ENCODE results near the gene HMX1.

HMX1 gene

DNA sequence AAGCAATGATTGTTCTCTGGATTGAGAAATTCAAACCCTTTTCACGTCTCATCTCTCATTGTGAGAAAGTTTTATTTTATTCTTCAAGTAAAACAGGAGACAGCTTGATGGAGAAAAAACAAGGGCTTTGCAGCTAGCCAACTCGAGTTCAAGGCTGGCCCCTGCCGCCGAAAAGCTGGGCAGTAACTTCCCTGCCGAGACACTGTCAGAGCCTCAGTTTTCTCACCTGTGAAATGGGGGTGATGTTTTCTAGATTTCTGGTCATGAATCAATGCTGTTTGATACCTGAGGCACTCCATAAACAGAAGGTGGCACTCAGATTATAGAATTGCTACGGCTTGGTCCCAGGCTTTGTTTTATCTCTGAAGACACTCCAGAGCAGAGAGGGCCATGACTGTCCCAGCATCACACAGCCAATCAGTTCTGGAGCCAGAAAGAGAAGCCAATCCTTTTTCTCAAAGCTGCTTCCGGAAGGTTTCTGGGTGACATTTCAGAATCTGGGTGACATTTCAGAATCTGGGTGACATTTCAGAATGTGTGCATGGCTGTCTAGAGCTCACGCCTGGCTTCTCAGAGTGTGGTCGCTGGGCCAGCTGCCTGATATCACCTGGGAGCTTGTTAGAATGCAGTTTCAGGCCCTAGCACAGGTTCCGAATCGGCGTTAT is 33.2 kb downstream of the HMX1 start:
- DNase-seq = no peak

DNA sequence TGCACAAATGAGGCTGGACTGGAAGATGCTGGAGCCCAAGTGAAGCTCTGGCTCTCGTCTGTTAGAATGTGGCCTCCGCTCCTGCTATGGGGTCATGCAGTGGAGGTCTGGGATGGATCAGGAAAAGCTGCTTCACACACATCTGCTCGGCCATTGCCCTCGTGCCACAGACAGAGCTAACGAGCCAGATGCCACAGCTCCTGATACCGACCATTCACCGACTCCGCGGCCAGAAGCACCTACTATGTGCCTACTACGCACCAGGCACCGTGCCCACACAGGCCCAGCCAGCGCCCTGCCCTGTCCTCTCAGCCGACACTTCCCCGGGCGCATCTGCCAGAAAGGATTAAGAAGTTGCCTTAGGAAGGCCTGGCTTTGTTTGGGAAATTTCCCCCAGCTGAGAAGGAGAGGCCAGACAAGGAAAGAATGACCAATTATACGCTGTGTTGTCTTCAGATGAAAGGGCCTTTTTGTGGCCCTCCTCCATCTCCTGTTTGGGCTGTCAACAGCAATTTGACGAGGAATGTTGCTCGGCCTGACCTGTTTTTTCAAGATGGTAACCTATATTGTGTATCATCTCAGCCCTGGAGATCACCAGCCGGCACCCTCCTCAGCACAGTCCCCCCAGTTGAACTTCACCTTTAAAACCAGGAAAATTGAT is 34.3 kb downstream of the HMX1 start:
- DNase-seq = no peak

DNA sequence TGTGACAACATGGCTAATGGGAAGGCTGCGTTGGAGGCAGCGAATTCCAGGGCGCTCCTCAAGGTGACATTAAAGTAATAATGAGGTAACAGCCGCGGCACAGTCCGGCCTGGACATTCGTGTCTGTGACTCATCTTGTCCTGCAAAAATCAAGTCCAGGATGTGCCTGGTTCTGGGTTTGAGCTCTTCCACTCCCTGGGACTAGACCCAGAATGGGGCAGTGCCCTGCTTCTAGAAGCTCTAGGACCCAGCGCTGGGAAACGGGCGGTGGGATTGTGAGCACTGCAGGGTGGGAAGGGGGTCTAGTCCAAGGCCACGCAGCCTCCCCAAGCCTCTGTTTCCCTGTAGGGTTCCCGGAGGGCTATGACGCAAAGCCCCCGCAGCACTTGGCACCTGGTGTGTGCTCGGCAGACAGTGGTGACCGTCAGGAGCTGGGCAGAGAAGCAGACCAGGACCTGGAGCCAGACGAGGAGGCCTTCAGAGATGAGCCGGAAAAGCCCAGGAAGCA is 34.9 kb downstream of the HMX1 start:
- DNase-seq = no peak

DNA sequence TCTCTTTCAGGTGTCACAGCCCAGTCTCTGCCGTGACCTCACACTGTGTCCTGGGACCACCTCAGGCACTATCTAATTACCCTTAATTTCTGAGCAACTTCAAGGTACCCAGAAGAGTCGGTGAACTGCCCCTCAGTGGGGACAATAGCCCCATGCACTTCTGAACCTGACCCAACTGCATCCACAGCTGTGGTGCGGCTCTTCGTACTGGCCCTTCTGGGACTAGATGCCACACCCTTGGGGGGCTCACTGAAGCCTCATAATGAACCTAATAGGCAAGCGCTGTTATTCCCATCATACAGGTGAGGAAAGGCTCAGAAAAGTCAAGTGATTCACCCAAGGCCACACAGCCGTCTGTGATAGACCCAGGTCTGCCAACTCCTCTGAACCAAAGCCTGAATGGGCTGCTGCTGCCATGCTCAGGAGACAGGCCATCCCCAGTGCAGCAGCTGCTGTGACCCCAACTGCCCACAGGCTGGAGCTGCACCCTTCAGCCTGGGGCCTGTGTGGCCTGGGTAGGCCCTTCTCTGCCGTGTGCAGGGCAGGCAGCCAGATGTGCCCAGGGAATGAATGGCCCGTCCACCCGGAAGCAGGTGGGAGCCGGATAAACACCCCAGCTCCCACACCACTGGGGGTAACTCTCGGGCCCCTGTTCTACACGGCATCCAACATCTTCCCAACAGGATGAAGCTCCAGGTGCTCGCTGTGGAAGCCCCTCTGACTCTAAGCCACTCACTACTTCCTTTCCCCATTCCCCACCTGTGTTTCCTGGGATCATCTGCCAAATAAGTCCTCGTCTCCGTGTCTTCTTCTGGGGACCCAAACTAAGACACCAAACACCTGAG is 35.9 kb downstream of the HMX1 start:
- DNase-seq = no peak

DNA sequence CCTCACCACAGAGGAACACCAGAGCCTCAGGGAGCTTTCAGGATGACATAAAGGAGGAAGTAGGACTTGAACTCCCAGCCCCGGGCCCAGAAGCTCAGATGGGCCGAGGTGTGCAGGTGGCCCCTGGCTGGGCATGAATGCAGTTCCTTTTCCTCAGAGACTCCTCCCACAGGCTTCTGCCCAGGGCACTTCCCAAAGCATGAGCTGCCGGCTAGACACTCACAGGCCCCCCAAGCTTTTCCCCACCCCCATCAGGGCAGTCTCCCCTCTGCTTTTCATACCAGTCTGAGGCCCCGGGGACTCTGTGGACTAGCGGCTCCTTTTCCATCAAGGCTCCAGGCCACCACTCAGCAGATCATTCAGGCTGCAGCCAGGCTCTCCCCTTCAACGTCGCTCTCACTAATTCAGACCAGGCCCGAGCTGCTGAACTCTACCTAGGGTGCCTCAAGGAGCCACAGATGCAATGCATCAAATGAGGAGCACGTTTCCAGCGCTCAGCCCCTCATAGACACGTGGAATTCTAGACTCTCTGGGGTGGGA is 36.9 kb downstream of the HMX1 start:
- no peak for DNase-seq

DNA sequence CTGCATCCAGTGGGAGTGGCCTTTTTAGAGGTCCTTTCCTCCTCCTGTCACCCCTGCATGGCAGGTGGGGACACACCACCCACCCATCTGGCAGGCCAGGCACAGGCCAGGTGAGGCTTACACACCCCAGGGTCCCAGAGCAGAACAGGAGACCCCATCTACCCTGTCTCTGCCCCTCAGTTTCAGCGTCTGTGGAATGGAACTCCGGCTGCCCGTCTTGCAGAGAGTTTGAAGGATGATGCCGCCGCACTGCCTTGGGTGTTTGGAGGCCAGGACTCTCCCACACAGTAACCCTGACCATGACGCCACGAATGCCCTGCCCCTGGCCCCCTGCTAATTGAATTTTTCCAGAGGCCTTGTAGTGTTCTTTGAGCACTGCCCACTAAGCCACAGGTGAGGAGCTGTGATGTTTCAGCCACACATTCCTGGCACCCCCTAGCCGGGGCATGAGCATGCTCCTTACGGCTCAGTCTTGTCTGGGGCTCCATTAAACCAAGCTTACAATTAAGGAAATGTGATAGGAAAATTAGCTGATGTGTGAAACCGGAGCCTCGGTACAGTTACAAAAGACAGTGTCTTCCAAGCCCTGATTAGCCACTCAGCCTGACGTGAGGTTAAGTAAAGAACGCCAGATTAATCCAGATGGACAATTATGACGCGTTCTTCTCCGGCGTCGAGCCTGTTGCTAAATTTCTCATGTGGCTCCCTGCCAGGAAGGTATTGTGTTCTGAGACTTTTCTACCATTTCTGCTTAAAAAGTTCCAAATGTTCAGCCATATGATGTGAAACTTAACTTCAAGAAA is 39.3 kb downstream of the HMX1 start:
- DNase-seq = no peak

DNA sequence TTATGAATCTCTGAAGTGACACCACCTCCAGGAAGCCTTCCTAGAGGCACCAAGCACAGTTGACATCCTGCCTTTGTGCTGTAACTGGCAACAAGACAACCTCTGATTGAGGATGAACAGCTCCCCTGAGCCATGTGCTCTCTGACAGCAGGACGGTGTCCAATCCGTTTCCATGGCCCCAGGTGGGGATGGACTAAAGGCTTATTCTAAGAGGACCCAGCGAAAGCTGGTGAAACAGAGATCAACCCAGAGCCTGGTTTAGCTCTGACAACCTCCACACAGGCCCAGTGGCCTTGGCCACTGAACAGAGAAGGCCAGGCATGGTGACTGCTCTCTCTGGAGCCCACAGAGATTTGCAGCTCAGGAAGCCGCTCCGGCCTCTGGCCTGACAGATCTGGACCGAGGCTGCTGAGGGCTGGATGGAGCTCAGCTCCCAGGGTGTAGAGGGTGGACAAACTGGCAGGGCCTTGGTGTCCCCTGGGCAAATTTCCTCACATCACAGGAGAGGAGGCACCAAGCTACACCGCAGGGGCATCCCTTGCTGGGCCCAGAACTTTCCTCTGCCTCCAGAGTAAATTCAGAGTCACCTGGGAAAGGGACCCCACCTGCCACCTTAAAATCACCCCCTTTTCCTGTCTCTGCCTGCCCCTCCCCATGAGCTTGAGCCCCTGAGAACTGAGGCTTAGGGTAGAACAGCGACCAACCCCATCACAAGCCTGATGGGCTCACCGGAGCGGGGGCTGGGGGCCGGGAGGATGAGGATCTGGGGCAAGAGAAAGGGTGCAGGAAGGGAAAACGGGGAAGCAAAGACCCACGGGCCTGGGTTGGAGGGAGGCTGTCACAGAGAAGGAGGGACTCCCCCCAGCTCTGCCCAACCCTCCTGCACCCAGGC is 40.2 kb downstream of the HMX1 start:
- no peak for DNase-seq

DNA sequence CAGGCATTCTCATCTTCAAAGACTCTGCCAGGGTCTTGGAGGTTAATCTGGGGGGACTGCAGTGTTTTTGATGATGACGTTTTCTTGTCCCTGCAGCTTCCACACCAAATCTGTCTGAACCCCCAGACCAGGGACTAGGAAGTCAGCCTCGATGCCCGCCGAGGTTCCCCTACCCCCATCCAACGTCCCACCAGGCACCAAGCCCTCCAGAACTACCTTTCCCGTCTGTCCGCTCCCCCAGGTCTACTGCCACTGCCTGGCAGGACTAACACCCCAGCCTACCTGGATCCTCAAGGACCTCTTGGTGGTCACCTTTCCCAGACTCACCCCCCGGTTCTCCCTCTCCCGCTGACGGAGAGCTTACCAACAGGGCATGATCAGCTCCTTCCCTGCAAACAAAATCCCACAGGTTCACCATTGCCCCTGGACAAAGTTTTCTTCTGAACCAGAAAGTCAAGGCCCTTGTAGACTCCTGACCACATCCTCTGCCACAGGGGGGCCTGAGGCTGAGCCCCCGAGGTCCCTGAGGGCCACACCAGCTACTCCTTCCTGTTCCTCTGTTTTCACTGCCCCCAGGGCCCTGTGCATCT is 40.9 kb downstream of the HMX1 start:
- no peak for DNase-seq

DNA sequence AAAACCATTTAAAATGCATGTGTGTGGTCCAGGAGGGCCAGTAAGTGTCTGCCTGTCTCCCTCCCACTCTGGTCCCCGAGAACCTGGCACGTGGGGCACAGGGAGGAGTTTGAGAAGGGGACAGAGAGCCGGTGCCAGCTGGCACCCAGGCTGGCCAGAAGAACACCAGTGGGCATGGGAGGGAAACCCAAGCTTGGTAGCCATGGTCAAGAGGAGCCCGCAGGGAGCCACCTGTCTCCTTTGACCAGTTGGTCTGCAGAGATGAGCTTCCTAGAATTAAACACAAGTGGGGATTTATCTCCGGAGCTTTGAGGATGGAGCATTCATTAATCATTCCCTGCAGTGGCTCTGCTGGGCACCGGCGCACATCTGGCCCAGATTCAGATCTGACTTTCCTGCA is 41.6 kb downstream of the HMX1 start:
- DNase-seq = no peak

DNA sequence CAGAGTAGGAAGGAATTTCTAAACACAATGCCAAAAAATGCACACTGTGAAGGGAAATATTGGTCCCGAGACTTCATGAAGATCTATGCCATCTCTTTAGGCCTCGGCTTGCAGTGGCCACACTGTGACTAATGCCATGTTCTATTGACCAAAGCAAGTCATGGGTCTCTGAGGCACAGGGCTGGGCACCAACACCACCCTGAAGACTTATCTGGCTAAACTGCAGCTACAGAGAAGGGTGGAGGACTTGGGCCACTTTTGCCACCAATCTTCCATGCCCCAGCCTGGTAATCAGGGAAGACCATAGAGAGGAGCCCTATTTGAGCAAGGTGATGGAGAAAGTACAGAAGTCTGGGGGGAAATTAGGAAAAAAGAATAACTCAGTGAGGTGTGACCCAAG is 42.1 kb downstream of the HMX1 start:
- DNase-seq = no peak

DNA sequence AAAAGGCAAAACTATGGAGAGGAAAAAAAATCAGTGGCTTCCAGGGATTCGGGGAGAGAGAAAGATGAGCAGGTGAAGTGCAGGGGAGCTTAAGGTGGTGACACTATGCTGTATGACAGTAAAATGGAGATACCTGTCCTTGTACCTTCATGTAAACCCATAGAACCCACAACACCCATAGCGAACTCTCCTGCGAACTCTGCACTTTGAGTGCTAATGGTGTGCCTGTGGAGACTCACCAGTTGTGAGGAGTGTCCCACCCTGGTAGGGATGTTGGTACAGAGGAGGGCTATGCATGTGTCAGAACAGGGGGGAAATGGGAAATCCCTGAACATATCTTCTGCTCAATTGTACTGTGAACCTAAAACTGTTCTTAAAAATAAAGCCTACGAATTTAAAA is 42.8 kb downstream of the HMX1 start:
- DNase-seq = no peak

DNA sequence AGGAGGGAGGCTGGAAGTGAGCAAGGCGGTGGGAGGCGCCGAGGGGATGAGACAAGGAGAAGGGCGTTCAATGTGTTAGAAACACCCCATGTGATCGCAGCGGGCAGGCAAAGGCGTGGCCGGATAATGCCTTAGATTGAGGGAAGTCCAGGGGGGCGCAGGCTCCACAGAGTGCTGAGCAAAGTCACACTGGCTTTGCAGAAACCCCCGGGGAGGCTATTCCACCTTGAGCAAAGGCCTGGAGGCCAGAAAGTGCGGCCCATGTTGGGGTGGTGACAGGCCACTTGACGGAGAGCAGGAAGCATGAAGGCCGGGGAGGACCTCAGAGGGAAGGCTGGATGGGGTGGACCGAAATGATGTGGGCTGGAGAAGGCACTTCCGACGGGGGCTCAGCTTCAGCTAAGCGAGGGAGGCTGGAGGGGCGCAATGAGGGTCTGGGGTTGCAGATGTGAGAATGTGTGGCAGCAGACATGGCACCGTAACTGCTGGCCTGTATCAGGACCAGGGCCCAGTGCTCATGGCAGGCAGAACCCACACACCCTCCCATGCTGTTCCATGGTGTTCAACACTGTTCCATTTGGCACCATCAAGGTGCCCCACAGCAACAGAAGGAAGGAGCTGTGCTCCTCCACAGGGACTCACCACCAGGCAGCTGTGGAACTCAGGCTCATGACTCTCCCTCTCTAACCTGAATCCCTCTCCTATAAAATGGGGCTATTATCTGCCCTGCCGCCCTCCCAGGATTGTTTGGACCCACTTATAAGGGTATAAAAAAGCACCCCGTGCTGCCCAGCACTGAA is 50.3 kb downstream of the HMX1 start:
- DNase-seq = no peak

DNA sequence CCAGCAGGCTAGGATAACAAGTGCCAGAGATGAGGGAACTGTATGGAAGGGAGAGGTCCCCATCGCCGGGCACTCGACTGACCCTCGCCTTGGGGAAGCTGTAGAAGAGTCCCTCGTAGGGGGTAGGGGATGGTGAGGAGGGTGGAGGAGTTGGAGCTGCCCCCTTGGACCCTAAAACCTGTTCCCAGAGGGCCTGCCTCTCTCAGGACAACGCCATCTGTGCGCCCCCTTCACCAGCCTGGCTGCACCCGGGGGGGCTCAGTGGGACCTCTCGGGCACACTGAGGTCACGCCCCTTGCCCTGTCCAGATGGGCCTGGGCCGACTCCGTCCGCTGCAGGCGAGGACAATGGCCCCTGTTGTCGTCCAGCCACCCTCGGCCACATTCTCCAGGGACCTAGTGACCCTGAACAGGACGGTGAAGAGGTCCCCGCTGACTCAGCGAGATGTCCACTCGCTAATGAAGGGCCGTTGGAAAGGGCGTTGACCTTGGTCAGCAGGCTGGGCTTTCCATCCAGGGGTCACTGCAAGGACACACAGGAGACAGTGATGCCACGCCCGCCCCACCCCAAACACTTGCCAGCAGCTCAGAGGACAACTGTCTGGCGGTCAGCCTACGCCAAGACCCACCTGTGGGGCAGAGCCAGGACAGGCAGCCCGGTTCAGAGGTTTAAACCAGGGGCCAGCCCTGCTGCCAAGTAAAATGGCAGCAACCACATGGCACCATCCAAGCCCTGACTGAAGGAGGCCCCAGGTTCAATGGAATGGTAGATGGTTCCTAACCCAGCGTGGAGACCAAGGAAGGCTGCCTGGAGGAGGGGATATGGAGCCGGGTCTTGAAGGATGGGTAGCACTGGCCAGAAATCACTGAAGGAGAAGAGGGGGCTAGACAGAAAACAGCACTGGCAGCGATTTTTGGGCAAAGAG is 51.2 kb downstream of the HMX1 start:
- no peak for DNase-seq

DNA sequence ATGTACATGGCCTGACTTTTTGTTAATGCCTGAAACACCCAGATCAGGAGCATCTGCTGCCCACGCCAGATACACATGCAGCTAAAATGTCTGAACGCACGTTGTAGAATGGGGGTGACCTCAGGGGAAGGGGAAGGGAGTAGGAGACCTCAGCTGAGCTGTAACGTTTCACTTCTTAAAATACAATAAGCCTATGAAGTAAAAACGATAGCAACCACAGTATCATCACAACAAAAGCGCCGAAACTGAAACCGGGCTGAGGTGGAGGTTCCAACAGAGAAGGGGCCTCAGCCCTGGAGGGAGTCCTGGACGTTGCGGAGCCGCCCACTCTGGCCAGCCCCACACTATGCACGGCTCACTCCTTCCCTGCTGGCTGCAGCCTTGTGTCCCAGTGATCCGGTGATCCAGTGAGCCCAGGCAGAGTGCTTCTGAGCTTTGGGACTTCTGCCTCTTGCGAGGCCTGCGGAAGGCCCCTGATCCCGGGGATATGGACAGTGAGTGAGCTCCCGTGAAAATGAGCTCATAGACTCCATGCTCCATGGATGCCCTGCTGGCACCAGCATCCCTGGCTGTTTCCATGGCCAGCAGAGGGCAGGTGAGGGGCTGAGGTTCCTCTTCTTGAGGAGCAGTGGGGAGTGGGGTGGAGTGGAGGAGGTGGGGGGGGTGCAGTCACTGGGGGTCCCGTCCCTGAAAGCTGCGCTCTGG is 52.0 kb downstream of the HMX1 start:
- DNase-seq = no peak

DNA sequence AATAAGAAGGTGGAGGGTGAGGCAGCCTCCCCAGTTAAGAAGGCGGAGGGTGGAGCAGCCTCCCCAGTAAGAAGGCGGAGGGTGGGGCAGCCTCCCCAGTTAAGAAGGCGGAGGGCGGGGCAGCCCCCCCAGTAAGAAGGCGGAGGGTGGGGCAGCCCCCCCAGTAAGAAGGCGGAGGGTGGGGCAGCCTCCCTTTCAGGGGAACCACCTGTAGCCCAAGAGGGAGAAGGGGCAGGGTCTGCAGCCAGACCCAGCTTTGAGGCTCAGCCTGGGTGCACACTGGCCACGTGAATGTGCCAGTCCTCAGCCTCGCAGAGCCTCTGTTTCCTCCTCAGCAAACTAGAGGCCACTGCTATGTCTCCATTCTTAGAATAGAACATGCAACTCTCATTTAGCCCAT is 52.6 kb downstream of the HMX1 start:
- no peak for DNase-seq

DNA sequence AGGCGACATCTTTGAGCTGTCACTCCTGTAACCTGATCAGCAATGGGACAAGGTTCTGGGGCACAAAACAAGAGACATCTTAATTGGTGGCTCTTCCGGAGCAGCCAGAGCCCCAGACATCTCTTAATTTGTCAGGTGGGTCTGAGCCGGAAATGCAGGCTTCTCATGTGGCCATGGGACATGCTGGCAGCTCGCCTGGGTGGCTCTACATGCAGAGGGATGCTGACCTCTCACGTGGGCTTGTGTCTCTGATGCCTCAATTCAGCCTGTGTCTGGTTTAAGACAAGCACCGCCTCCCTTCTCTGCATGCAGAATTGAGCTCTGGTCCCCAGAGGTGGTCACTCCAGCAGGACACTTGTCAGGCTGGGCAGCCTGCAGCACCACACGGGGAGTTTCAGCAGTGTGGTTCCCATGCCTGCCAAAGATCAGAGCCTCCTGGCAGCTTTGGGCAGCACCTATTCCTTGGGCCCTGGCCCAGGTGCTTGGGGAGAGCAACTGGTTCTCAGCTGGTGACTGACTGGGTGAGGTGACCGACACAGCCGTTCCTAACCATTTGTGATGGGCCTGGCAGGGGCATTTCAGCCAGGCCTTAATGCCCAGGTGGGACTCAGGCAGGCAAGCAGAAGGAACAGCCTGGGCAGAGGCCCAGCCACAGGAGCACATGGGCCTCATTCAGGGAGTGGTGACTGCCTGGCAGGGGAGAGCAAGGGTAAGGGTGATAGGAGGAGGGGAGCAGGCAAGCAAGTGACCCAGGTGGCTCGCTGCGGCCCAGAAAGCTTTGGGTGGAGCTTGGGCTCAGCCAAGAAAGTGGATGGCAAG is 53.4 kb downstream of the HMX1 start:
- no peak for DNase-seq

DNA sequence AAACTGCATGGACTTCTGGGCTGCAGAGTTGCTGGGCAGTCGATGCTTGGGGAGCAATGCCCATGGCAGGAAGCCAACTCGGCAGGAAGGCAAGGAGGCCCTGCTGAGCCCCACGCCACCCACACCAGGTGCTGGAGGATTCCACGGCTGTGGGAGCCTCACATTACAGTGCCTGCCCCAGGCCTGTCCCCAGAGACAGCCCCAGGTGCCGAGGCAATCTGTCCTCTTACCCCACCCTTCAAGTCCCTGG is 53.9 kb downstream of the HMX1 start:
- no peak for DNase-seq
